Adrenal gland (tissue), 12 donors: Measurements from ENCODE around the gene ZMAT5. TPM values are rescaled to one million over a fixed set of nuclear protein-coding genes. Genes with fewer than 3 reads are reported as not detected.
A peak's percentile ranks its signal among the peaks of the same experiment; 100 is the strongest.

Experiments
- DNase-seq, 7 donors: peaks; one replicate each; pipeline ENCODE4 v3.0.0-alpha.2; 2019 to 2020
- H3K27ac ChIP-seq, 5 donors: fragments of 200-600 bp; sonication (generic) in 4 of 5; 1 replicate in 3 of 5; 2 replicates in 2 of 5; pipeline versions ENCODE4 v1.5.1 to v1.8.0; 2016 to 2020; ENCODE audit warnings: mild to moderate bottlenecking in 1 of 5
- H3K27me3 ChIP-seq: fragments of 200-600 bp; 2 replicates; pipeline ENCODE4 v1.8.0; 2021
- H3K36me3 ChIP-seq, 2 donors: fragments of 200-600 bp; replicated peaks in 1 of 2; 1 replicate in 1 of 2; 2 replicates in 1 of 2; pipeline versions ENCODE4 v1.5.1 to v1.8.0; 2018 to 2022
- H3K4me1 ChIP-seq, 2 donors: fragments of 200-600 bp; replicated peaks in 1 of 2; 1 replicate in 1 of 2; 2 replicates in 1 of 2; pipeline versions ENCODE4 v1.5.1 to v1.8.0; 2018 to 2021
- H3K4me3 ChIP-seq, 4 donors: fragments of 200-600 bp; sonication (generic) in 3 of 4; one replicate each; pipeline ENCODE4 v1.5.1; 2016 to 2018
- H3K9me3 ChIP-seq, 3 donors: fragments of 200-600 bp; sonication (generic) in 1 of 3; replicated peaks in 1 of 3; 1 replicate in 2 of 3; 2 replicates in 1 of 3; pipeline versions ENCODE4 v1.5.1 to v1.8.0; 2016 to 2021
- CTCF ChIP-seq, 6 experiments: fragments of 450-650 bp in 4 of 6; fragments of 200-600 bp in 2 of 6; sonication (generic) in 1 of 6; IDR thresholded peaks; 1 replicate in 5 of 6; 2 replicates in 1 of 6; pipeline versions ENCODE4 v1.5.1 to v1.8.0; 2016 to 2021; ENCODE audit warnings: antibody characterized with exemption in 6 of 6, mild to moderate bottlenecking in 2 of 6, moderate library complexity in 1 of 6
- POLR2A ChIP-seq, 2 donors: fragments of 450-650 bp; IDR thresholded peaks; one replicate each; pipeline ENCODE4 v1.6.1; 2017; ENCODE audit warnings: antibody characterized with exemption in 2 of 2, mild to moderate bottlenecking in 2 of 2, moderate library complexity in 1 of 2
- WGBS, 4 donors: extraction: QIAGEN DNeasy Blood & Tissue Kit in 2 of 4; methylation state at CpG; one replicate each; pipeline versions ENCODE4 v1.1.5 to v1.1.7; 2013 to 2017; 5-methylcytosine and 5-hydroxymethylcytosine counted together
- intact Hi-C, 2 donors: fragments of 100-400 bp; cut with DNase I; formaldehyde crosslinking; loops; one replicate each; pipeline versions ENCODE4 v1.14.1 to v1.15.0; 2022 to 2023
- polyA plus RNA-seq, 3 donors: library from polyadenylated mRNA; stranded (reverse); fragments of 200-250 nt in 2 of 3; fragments of 350-450 nt in 1 of 3; fragmentation: Illumina TruSeq in 1 of 3; extraction: RNeasy Lipid Tissue Mini Kit (QIAGEN cat#74804) in 1 of 3; gene quantifications; one replicate each; pipeline ENCODE4 v1.2.3, GENCODE V29; 2013 to 2014
- total RNA-seq, 9 donors: library from RNA; depleted of rRNA in 4 of 9; stranded (reverse); fragments of >200 nt in 4 of 9; fragments of 120-200 nt in 1 of 9; fragmentation: NEBNext Ultra II Directional in 1 of 9; extraction: Animal tissue kit (Norgen Biotek cat#: 25700) in 1 of 9; gene quantifications; one replicate each; pipeline versions ENCODE4 v1.1.0 to v1.2.4, GENCODE V29; 2013 to 2023
- donor health status: healthy with polysubstance abuse.
- donor health status: Bipolar disorder and iron deficiency.
- donor health status: DM: yes; HTN: yes; CAD: no.
- donor health status: DM: no; HTN: no; CAD: no.
- donor health status: DM: no; HTN: no; CAD: no.
- donor health status: DM: yes; HTN: yes; CAD: no.

ZMAT5 gene
- total and polyA plus RNA-seq, 12 donors: 13.1 to 97.8 (median 34.8) TPM

GRCh38 chr22:29701155-29701999 is 65.4 kb downstream of the ZMAT5 start:
- no peak for TF ChIP-seq CTCF (IDR thresholded peaks at IDR 0.05)
- TF ChIP-seq POLR2A (IDR thresholded peaks at IDR 0.05): no peak
- Histone ChIP-seq H3K4me1 (peaks cover 18 to 45% of the 10 kb centered on the region in 2 donors), H3K27me3 (no peaks in the 10 kb centered on the region), H3K9me3 (no peaks in the 10 kb centered on the region), H3K4me3 (no peak overlapping the region), H3K27ac (peak overlapping the region in 3 of 5 donors; percentile 6 to 27 (median 12)), H3K36me3 (no peaks in the 10 kb centered on the region)
- intact Hi-C loops: loop anchor here in 1 of 2 donors (10.0 kb wide), 1 partner anchor 303 kb away; no protein-coding TSS in a partner anchor
- 37 to 64% (median 40%) methylated on average over 13 to 14 of the region's 14 CpGs for WGBS, 4 donors
- DNase-seq: no peak

GRCh38 chr22:29700900-29701154 is 66.0 kb downstream of the ZMAT5 start:
- Histone ChIP-seq H3K4me1 (peaks cover 18 to 45% of the 10 kb centered on the region in 2 donors), H3K27ac (no peak overlapping the region), H3K27me3 (no peaks in the 10 kb centered on the region), H3K36me3 (no peaks in the 10 kb centered on the region), H3K9me3 (no peaks in the 10 kb centered on the region), H3K4me3 (no peak overlapping the region)
- intact Hi-C loops: loop anchor here in 1 of 2 donors (10.0 kb wide), 1 partner anchor 304 kb away; no protein-coding TSS in a partner anchor
- no peak for TF ChIP-seq CTCF (IDR thresholded peaks at IDR 0.05)
- TF ChIP-seq POLR2A (IDR thresholded peaks at IDR 0.05): no peak
- DNase-seq: no peak
- WGBS, 4 donors: 55 to 62% (median 61%) methylated on average over 8 to 9 of the region's 9 CpGs

- no peak overlapping the region for H3K27ac ChIP-seq
- H3K27me3 ChIP-seq: no peaks in the 10 kb centered on the region
- TF ChIP-seq POLR2A (IDR thresholded peaks at IDR 0.05): no peak
- TF ChIP-seq CTCF (IDR thresholded peaks at IDR 0.05): no peak
- H3K4me1 ChIP-seq: peaks cover 18 to 45% of the 10 kb centered on the region in 2 donors
- WGBS, 4 donors: 59 to 72% (median 63%) methylated on average over 14 to 19 of the region's 19 CpGs
- H3K4me3 ChIP-seq: no peak overlapping the region
- DNase-seq: peak in 1 of 7 donors; percentile 14
- intact Hi-C loops: loop anchor here in 1 of 2 donors (10.0 kb wide), 1 partner anchor 304 kb away; no protein-coding TSS in a partner anchor
- no peaks in the 10 kb centered on the region for H3K9me3 ChIP-seq
- H3K36me3 ChIP-seq: peaks cover 0 to 4% of the 10 kb centered on the region in 2 donors
These were observed 66.5 kb downstream of the ZMAT5 start for GRCh38 chr22:29700206-29700899.

GRCh38 chr22:29697853-29698598 is 68.8 kb downstream of the ZMAT5 start:
- 64 to 69% (median 68%) methylated on average over 13 to 16 of the region's 16 CpGs for WGBS, 4 donors
- intact Hi-C loops: no loop called here

More at GRCh38 chr22:29697853-29698598, 68.8 kb downstream of the ZMAT5 start:
- Histone ChIP-seq H3K27ac (no peak overlapping the region), H3K36me3 (peaks cover 0 to 13% of the 10 kb centered on the region in 2 donors), H3K9me3 (no peaks in the 10 kb centered on the region), H3K27me3 (no peaks in the 10 kb centered on the region), H3K4me1 (peaks cover 20 to 41% of the 10 kb centered on the region in 2 donors), H3K4me3 (no peak overlapping the region)
- no peak for TF ChIP-seq POLR2A (IDR thresholded peaks at IDR 0.05)
- TF ChIP-seq CTCF (IDR thresholded peaks at IDR 0.05): peak in 1 of 6 experiments; percentile 8
- peak in 6 of 7 donors; percentile 18 to 73 (median 56) for DNase-seq
